Globus pallidus (tissue), 1 donor: ENCODE measurements around the gene C16orf89.
"Not testable (repeated sequence)": the region's sequence is repeated elsewhere in the genome, so short reads cannot be mapped to it uniquely, and the experiment has no call there.

Experiments
- DNase-seq: peaks from one replicate; pipeline ENCODE4 v3.0.0-alpha.2; 2015; ENCODE audit warnings: low spot score

C16orf89 gene

GRCh38 chr16:5065813-5066212 lies at the start of gene C16orf89:
C16orf89 (minus strand) TSS chr16:5065956; CDS start chr16:5065908, 48 bp downstream.
- DNase-seq = peak; percentile 63

- DNase-seq = not testable (repeated sequence)
Observed at GRCh38 chr16:5110933-5111332, 45.2 kb upstream of the C16orf89 start.

GRCh38 chr16:5108505-5109158 lies 42.9 kb upstream of the C16orf89 start:
- DNase-seq = no peak

- not testable (repeated sequence) for DNase-seq
Observed at GRCh38 chr16:5105039-5105438, 39.3 kb upstream of the C16orf89 start.

- DNase-seq = not testable (repeated sequence)
Observed at GRCh38 chr16:5103296-5104032, 37.7 kb upstream of the C16orf89 start.

GRCh38 chr16:5099174-5099573 lies 33.4 kb upstream of the C16orf89 start:
- not testable (repeated sequence) for DNase-seq

- DNase-seq = peak; percentile 67
Observed at GRCh38 chr16:5098221-5099159, 32.7 kb upstream of the C16orf89 start.

- DNase-seq = peak; percentile 100
Observed at GRCh38 chr16:5097470-5098220, 31.9 kb upstream of the C16orf89 start, which contains the start of gene EEF2KMT. EEF2KMT (minus strand) TSS chr16:5097795; CDS start chr16:5097739, 56 bp downstream.

GRCh38 chr16:5097061-5097469 lies 31.3 kb upstream of the C16orf89 start:
- not testable (repeated sequence) for DNase-seq

- DNase-seq = not testable (repeated sequence)
Observed at GRCh38 chr16:5096437-5097060, 30.8 kb upstream of the C16orf89 start.

- DNase-seq = not testable (repeated sequence)
Observed at GRCh38 chr16:5095145-5095830, 29.5 kb upstream of the C16orf89 start.

GRCh38 chr16:5093746-5094145 lies 28.0 kb upstream of the C16orf89 start:
- DNase-seq = not testable (repeated sequence)

- not testable (repeated sequence) for DNase-seq
Observed at GRCh38 chr16:5093081-5093480, 27.3 kb upstream of the C16orf89 start.

GRCh38 chr16:5090592-5090991 lies 24.8 kb upstream of the C16orf89 start:
- not testable (repeated sequence) for DNase-seq

GRCh38 chr16:5089911-5090555 lies 24.3 kb upstream of the C16orf89 start:
- not testable (repeated sequence) for DNase-seq

GRCh38 chr16:5088936-5089335 lies 23.2 kb upstream of the C16orf89 start:
- not testable (repeated sequence) for DNase-seq

- not testable (repeated sequence) for DNase-seq
Observed at GRCh38 chr16:5088086-5088790, 22.5 kb upstream of the C16orf89 start.

GRCh38 chr16:5085716-5086115 lies 20.0 kb upstream of the C16orf89 start:
- DNase-seq = not testable (repeated sequence)

- peak; percentile 36 for DNase-seq
Observed at GRCh38 chr16:5084802-5085201, 19.0 kb upstream of the C16orf89 start.
